ENCODE measurements around the gene NLGN3.

Gene NLGN3

GRCh38 chrX:71144651-71145050, at the start of gene NLGN3:
TSS of gene NLGN3 (plus strand) at chrX:71144841. CDS start at chrX:71147750, 2,909 bp downstream.
- no peak for DNase-seq (ENCODE audit: low read depth)
- peak within 1 kb of the TSS; percentile 39 for H3K4me3 ChIP-seq (ENCODE audit: low read depth, low read length)
- no peak for TF ChIP-seq CTCF (conservative IDR thresholded peaks at IDR 0.05; ENCODE audit: low read depth, low read length)

GRCh38 chrX:71095033-71095432, 49.6 kb upstream of the NLGN3 start:
- no peak for TF ChIP-seq CTCF (conservative IDR thresholded peaks at IDR 0.05; ENCODE audit: low read depth, low read length)
- peak overlapping the region; percentile 61 for H3K4me3 ChIP-seq (ENCODE audit: low read depth, low read length)
- no peak for DNase-seq (ENCODE audit: low read depth)

- H3K4me3 ChIP-seq (ENCODE audit: low read depth, low read length): peak within 1 kb of the TSS; percentile 61
- peak; percentile 89 for DNase-seq (ENCODE audit: low read depth)
- TF ChIP-seq CTCF (conservative IDR thresholded peaks at IDR 0.05; ENCODE audit: low read depth, low read length): no peak
These were observed 49.1 kb upstream of the NLGN3 start, which contains the start of gene FOXO4 for GRCh38 chrX:71095555-71095980. TSS of gene FOXO4 (plus strand) at chrX:71095851. CDS start at chrX:71096529, 678 bp downstream.

GRCh38 chrX:71095981-71096759, 48.5 kb upstream of the NLGN3 start:
- TF ChIP-seq CTCF (conservative IDR thresholded peaks at IDR 0.05; ENCODE audit: low read depth, low read length): no peak
- H3K4me3 ChIP-seq (ENCODE audit: low read depth, low read length): peak overlapping the region; percentile 61
- DNase-seq (ENCODE audit: low read depth): no peak

- DNase-seq (ENCODE audit: low read depth): no peak
- H3K4me3 ChIP-seq (ENCODE audit: low read depth, low read length): peak overlapping the region; percentile 61
- TF ChIP-seq CTCF (conservative IDR thresholded peaks at IDR 0.05; ENCODE audit: low read depth, low read length): no peak
These were observed 47.9 kb upstream of the NLGN3 start for GRCh38 chrX:71096760-71097032.

- TF ChIP-seq CTCF (conservative IDR thresholded peaks at IDR 0.05; ENCODE audit: low read depth, low read length): peak; percentile 62
- H3K4me3 ChIP-seq (ENCODE audit: low read depth, low read length): no peak overlapping the region
- DNase-seq (ENCODE audit: low read depth): peak; percentile 61
These were observed 46.3 kb upstream of the NLGN3 start for GRCh38 chrX:71098302-71098701.

GRCh38 chrX:71098951-71099506, 45.6 kb upstream of the NLGN3 start:
- no peak for DNase-seq (ENCODE audit: low read depth)
- no peak overlapping the region for H3K4me3 ChIP-seq (ENCODE audit: low read depth, low read length)
- no peak for TF ChIP-seq CTCF (conservative IDR thresholded peaks at IDR 0.05; ENCODE audit: low read depth, low read length)

All from choroid plexus epithelial cell (primary cell).